NCI-H2196 (cell line): ENCODE data around the gene FTCD.
A peak's percentile ranks its signal among the peaks of the same experiment; 100 is the strongest.

Source experiments
- DNase-seq: peaks from one replicate; lab custom pipeline; 2025; ENCODE audit not compliant: unreplicated experiment; lab: John Stamatoyannopoulos, UW

FTCD gene

DNA sequence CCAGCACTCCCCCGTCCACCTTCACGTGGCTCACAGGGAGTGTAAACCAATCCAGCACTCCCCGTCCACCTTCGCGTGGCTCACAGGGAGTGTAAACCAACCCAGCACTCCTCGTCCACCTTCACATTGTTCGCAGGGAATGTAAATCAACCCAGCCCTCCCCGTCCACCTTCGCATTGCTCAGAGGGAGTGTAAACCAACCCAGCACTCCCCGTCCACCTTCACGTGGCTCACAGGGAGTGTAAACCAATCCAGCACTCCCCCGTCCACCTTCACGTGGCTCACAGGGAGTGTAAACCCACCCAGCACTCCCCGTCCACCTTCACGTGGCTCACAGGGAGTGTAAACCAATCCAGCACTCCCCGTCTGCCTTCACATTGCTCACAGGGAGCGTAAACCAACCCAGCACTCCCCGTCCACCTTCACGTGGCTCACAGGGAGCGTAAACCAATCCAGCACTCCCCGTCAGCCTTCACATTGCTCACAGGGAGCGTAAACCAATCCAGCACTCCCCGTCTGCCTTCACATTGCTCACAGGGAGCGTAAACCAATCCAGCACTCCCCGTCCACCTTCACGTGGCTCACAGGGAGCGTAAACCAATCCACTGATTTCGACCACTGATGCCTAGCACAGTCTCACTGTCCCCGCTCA, 14.9 kb downstream of the FTCD start:
- DNase-seq, result peak; percentile 77

DNA sequence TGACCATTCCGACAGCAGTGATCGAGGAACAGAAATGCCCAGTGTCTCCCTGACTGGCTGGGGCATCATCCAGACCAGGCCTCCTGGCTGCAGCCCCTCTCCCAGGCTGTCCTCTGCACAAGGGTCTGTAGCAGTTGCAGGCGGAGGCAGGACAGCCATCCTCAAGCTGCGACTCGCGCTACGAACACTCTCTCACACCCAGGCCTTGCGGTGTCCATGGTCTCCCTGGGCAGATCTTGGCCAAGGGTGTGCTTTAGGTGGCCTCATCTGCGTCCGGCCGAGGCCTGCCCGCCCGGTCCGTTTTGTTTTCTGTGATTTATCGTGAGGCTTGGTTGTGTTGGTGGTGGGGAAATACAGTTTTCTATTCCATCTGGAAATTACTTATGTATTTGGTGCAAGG, 15.7 kb downstream of the FTCD start:
- no peak for DNase-seq

DNA sequence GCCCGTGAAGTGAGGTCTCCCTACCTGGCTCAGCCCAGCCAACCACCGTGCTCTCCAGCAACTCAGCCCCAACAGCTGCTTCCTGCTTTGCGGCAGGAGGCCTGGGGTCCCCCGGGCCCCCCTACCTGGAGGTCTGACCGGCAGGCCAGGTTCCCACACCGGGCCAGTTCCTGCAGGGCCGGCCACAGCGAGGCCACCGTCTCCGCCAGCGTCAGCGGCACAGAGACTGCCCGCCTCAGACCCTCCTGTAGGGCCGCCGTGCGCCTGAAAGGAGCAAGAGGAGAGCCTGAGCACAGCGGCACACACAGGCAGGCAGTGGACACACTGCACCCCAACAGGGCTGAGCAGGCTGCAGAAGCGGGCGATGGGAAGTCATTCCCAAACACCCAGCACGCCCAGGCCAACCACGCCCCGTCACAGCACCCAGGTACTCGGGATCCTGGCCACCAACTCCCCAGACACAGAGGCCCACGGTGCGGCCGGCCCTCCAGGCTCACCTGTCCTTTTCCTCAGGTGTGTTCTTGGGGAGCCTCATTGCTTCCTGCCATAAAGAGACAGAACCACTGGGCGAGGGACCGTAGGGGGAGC, 16.9 kb downstream of the FTCD start:
- DNase-seq, result no peak

DNA sequence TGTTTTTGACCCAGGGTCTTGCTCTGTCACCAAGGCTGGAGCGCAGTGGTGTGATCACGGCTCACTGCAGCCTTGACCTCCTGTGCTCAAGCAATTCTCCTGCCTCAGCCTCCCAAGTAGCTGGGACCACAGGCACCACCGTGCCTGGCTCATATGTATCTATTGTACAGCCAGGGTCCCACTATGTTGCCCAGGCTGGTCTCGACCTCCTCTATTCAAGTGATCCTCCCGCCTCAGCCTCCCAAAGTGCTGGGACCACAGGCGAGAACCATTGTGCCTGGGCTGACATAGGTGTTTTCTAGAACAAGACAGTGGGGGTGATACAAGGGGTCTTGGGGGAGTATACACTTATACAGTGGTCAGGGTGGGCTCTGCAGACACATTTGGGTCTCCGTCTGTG, 17.5 kb downstream of the FTCD start:
- no peak for DNase-seq

DNA sequence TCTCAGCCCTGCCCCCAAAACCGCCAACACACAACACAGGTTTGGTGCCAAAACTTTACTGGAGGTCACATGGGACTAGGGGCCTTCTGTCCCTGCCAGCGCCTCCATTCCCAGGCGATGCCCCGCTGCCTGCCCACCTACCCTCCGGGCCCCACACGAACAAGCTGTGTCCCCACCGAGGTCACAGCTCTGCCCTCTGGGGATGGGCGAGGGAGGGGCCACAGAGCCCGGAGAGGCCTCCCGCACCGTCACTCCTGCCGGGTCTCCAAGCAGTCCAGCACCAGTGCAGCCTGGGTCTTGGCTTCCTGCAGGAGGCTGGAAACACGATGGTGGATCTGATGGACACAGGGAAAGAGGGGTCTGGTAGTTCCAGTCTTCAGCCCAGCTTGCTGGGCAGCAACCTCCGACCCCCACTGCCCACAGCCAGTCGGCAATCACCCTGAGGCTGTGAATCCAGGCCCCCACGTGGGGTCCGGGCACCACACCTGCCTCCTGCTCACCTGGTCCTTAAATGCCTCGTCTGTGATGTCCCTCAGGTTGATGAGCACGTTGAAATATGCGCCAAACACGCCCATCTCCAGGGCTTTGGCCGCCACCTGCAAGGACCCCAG, 18.5 kb downstream of the FTCD start:
- no peak for DNase-seq

DNA sequence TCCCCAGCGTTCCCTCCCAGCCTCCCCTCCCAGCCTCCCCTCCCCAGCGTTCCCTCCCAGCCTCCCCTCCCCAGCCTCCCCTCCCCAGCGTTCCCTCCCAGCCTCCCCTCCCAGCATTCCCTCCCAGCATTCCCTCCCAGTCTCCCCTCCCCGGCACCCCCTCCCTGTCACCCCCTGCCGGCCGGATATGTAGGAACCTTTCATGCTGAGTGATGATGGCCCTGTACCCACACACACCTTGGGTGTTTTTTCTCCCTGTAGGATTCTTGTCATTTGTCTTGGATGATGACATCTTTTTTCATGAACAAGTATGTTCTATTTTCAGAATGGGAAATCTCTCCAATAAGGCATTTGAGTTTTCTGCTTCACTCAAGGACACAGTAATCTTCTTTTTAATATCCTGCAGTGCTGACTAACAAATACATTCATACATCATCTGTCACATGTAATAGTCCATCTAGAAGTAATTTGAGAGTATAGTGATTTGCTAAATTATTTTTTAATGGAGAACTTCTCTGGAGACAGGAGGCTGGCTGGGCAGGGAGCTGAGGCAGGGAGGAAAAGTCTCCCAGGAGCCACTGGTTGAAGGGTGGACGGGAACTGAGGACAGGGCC, 19.5 kb downstream of the FTCD start:
- no peak for DNase-seq

DNA sequence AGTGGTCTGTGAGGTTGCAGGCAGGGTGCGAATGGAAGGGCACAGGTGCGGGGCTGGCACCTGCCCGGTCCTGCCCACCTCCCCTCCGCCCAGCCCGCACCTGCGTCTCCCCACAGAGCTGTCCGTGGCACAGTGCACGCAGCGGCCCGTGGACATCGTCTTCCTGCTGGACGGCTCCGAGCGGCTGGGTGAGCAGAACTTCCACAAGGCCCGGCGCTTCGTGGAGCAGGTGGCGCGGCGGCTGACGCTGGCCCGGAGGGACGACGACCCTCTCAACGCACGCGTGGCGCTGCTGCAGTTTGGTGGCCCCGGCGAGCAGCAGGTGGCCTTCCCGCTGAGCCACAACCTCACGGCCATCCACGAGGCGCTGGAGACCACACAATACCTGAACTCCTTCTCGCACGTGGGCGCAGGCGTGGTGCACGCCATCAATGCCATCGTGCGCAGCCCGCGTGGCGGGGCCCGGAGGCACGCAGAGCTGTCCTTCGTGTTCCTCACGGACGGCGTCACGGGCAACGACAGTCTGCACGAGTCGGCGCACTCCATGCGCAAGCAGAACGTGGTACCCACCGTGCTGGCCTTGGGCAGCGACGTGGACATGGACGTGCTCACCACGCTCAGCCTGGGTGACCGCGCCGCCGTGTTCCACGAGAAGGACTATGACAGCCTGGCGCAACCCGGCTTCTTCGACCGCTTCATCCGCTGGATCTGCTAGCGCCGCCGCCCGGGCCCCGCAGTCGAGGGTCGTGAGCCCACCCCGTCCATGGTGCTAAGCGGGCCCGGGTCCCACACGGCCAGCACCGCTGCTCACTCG, 23.3 kb downstream of the FTCD start:
- no peak for DNase-seq

DNA sequence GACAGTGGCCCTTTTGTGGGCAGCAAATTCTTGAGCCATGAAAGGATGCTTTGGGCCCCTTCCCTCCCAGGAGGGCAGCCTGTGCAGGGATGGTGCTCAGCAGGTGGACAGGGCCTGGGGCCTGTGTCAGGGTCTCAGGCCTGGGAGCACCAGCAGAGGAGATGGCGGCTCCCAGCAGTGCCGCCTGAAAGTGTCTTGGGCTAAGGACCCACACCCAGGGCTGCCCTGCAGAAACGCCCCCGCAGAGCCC, 23.9 kb downstream of the FTCD start:
- no peak for DNase-seq

DNA sequence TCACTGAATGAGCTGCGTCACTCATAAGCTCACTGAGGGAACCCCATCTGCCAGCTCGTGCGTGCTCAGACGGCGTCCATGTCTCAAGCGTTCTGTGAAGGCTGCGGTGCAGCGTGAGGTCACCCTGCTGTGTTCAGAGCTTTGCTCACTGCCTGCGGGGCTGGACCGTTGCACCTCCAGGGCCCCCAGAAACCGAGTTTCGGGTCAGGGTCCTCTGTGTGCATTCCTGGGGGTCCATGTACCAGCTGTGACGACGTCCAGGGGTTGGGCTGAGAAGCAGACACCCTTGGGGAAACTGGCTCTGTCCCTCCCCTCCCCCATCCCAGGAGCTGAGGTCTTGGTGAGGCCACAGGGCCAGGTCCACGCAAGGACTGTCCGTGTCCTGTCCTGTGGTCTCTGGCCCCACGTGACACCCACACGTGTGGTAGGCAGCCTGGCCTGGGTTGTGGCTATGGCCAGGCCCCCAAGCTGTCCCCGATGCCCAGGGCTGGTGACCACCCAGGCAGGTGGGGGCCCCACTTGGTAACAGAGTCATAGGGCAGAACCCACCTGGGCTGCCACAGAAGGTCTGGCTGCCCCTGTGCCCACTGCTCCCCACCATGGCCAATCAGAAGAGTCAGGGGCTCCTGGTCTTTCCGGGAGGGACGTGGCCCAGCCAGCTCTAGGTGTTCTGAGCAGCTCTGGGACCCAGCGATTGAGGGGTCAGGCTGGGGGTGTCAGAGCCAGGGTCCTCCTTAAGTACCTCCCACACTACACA, 24.4 kb downstream of the FTCD start:
- DNase-seq, result no peak

DNA sequence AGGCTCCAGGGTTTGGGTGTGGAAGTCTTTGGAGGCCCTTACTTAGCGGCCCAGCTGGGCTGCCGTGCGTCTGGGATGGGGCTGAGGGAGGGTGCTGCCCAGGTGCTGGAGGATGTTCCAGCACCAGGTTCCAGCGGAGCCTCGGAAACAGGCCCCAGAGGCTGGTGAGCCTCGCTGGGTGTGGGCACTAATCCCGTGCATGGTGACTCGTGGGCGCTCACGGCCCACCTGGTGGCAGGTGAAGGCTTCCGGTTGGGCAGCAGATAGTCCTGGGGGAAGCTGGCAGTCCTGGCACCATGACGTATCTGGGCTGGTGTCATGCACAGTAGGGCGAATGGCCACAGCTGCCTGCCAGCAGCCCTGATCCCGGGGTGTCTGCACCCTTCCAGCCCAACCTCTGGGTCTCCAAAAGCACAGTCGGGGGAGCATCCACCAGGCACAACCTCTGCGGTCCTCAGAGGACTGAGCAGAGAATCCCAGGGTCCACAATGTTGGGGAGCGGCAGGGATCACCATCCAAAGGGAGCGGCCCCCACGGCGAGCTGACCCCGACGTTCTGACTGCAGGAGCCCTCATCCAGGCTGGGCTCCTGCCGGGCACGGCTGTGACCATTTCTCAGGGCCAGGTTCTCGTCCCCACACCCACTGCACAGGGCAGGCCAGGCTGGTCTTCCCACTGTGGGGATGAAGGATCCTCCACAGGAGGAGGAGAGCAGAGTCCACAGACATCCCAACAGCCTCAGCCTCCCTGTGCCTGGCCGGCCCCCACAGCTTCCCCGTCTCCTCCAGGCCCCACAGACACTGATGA, 25.3 kb downstream of the FTCD start:
- DNase-seq, result no peak

DNA sequence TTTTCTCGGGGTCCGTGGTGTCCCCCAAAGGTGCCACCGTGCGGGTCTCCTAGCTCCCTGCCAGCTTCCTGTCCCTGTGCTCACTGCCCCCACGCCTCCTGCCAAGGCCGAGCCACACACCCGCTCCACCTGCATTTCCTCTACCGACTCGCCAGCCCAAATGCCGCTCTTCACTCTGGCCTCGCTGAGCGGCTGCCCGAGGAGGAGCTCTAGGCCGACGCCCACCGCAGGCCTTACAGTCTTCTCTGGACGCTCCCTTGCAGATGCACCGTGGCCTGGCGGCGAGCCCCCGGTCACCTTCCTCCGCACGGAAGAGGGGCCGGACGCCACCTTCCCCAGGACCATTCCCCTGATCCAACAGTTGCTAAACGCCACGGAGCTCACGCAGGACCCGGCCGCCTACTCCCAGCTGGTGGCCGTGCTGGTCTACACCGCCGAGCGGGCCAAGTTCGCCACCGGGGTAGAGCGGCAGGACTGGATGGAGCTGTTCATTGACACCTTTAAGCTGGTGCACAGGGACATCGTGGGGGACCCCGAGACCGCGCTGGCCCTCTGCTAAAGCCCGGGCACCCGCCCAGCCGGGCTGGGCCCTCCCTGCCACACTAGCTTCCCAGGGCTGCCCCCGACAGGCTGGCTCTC, 26.3 kb downstream of the FTCD start:
- no peak for DNase-seq

DNA sequence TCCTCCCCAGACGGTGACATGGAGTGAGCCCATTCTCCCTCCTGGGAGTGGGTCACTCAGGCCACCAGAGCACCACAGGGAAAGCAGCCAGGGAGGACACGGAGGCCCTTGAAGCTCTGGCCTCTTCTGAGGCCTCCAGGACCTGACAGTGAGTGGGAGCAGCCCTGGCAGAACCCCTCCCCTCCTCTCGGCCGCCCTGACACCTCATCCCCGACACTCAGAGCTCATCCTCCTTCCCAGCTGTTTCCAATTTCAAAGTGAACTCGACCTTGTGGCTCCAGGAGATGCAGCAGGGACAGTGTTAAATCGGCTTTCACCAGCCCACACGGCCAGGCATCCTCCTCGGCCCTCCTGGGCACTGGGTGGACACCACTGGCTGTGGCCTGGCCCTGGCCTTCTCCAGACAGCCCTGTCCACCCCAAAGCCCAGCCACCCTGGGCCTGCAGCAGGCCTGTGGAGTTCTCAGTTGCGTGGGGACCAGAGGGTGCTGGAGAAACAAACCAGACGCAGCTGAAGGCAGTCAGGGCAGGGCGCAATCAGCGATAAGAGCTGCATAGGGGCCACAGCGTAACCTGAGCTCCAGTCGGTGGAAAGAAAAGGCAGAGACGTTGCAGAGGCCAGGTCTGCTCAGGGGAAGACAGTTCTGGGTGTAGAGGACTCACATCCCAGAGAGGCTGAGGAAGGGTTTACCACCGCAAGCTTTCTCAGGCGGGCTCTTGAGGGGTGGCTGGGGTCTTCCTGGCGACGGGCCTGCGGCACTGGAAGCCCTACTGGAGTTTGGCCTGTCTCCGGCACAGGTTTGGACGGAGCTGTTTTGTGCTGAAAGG, 27.1 kb downstream of the FTCD start:
- DNase-seq, result no peak

DNA sequence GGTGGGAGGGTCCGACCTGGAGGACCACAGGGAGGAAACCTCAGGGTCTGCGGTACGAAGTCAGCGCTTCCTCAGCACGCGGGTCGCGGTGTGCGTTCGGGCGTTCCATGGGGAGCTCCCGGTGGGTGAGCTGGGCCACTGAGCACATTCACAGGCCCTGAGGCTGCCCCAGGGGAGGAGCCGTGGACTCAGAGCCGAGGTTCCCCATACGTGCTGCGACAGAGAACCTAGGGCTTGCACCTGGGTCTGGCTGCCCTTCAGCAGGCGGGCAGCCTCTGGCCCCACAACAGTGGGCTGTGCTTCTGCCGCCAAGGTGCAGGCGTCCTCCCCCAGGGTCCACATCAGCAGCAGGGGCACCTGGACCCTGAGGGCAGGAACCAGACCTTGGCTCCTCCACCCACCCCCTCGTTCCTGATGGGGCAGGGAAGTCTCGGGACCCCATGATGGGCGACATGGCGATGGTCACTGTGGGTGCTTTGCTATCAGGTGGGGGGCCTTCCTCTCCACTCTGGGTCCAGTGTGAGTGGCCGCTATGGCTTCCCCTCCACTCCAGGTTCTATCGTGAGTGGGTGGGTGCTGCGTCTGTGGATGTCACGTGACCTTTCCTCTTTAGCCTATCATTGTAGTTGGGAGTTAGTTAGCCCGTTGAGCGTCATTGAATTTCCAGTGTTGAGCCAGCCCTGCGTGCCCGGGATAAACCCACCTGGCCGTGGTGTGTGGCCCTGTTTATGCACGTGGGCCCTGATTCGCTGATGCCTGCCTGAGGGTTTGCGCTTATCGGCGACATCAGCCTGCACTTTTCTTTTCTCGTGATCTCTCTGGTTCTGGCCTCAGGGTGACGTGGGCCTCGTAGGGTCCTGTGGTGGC, 27.9 kb downstream of the FTCD start:
- no peak for DNase-seq

DNA sequence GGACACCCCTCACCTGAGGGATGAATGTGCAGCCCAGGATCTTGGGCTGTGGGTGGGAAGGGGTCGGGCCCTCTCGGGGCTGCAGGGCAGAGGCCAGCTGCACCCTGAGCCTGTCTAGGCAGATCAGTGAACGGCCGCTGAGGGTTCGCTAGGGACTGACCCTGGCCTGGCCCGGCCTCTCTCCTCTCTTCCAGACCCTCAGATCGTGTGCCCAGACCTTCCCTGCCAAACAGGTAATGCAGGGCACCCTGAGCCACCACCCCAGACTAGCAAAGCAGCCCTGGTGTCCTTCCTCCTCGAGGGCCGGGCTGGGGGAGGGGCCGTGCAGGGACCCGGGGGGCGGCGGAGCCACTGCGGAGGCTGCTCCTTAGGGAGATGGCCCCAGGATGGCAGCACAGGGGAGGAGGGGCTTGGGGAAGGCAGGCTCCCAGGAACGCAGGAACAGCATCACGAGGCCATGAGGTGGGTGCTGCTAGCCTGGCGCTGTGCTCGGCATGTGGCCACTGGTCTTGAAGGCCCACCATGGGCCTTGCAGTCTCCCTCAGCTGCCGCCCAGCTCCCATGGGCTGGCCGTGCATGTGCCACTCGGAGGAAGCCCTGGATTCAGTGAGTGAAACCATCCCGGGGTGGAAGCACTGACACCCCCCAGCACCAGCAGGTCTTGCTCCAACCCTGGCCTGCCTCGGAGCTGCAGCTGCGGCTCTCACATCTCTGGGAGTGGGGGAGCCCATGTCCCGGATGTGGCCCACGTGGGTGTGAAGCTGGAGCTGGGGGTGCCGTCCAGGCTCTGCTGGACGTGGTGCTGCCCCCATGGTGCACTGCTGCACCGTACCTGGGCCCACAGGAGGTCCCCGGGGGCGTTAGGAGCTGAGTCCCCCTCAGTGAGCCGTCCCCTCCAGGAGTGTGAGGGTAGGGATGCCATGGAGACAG, 28.8 kb downstream of the FTCD start:
- no peak for DNase-seq

DNA sequence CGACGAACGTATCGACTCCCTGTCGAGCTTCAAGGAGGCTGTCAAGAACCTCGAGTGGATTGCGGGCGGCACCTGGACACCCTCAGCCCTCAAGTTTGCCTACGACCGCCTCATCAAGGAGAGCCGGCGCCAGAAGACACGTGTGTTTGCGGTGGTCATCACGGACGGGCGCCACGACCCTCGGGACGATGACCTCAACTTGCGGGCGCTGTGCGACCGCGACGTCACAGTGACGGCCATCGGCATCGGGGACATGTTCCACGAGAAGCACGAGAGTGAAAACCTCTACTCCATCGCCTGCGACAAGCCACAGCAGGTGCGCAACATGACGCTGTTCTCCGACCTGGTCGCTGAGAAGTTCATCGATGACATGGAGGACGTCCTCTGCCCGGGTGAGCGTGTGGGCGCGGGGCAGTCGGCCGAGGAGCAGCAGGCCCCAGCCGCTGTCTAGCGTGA, 29.5 kb downstream of the FTCD start:
- no peak for DNase-seq

DNA sequence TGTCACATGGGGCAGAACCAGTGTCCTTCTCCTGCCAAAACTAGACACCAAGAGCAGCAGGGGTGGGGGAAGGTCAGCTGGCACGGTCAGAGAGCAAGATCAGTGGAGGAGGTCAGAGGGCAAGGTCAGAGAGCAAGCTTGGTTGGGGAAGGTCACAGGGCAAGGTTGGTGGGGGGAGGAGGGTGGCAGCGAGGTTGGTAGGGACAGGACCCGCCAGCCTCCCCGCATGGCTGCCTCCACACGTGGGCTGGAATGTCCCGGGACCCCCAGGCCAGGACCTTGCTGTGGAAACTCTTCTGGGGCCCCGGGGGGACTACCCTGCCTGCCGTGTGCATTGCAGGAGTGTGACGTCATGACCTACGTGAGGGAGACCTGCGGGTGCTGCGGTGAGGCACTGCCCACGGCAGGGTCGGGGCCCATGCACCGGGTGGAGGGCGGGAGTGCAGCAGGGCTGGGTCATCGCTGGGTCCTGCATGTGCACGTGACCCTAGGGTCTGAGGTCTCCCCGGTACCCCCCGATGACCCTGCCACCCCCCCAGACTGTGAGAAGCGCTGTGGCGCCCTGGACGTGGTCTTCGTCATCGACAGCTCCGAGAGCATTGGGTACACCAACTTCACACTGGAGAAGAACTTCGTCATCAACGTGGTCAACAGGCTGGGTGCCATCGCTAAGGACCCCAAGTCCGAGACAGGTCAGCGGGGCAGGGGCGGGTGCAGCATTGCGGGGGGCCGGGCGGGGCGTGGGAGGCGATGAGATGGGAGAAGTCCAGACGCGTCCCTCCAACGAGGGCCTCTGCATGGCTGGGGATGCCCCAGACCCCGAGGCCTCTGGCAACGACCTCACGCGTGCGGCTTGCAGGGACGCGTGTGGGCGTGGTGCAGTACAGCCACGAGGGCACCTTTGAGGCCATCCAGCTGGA, 30.2 kb downstream of the FTCD start:
- DNase-seq, result no peak
